BLaER1 (cell line): ENCODE data around the gene CAPRIN1.

ENCODE experiments used
- H3K27ac ChIP-seq: shearing (Covaris generic); formaldehyde crosslinking; 2 replicates; pipeline ENCODE4 v1.8.1; 2022
- H3K27me3 ChIP-seq: shearing (Covaris generic); formaldehyde crosslinking; 2 replicates; pipeline ENCODE4 v1.8.1; 2022
- H3K36me3 ChIP-seq: shearing (Covaris generic); formaldehyde crosslinking; 2 replicates; pipeline ENCODE4 v1.8.1; 2022
- H3K4me1 ChIP-seq: shearing (Covaris generic); formaldehyde crosslinking; 2 replicates; pipeline ENCODE4 v1.8.1; 2022
- H3K4me2 ChIP-seq: shearing (Covaris generic); formaldehyde crosslinking; 2 replicates; pipeline ENCODE4 v1.8.1; 2022
- H3K4me3 ChIP-seq: shearing (Covaris generic); formaldehyde crosslinking; 2 replicates; pipeline ENCODE4 v1.8.1; 2022
- H3K9ac ChIP-seq: shearing (Covaris generic); formaldehyde crosslinking; 2 replicates; pipeline ENCODE4 v1.8.1; 2022
- H3K9me3 ChIP-seq: shearing (Covaris generic); formaldehyde crosslinking; 2 replicates; pipeline ENCODE4 v1.8.1; 2022
- H4K20me1 ChIP-seq: shearing (Covaris generic); formaldehyde crosslinking; 2 replicates; pipeline ENCODE4 v1.8.1; 2022
- Cebpa-rat ChIP-seq: shearing (Covaris generic); IDR thresholded peaks from 2 replicates; pipeline ENCODE4 v1.8.1; 2022

Gene CAPRIN1, protein sequence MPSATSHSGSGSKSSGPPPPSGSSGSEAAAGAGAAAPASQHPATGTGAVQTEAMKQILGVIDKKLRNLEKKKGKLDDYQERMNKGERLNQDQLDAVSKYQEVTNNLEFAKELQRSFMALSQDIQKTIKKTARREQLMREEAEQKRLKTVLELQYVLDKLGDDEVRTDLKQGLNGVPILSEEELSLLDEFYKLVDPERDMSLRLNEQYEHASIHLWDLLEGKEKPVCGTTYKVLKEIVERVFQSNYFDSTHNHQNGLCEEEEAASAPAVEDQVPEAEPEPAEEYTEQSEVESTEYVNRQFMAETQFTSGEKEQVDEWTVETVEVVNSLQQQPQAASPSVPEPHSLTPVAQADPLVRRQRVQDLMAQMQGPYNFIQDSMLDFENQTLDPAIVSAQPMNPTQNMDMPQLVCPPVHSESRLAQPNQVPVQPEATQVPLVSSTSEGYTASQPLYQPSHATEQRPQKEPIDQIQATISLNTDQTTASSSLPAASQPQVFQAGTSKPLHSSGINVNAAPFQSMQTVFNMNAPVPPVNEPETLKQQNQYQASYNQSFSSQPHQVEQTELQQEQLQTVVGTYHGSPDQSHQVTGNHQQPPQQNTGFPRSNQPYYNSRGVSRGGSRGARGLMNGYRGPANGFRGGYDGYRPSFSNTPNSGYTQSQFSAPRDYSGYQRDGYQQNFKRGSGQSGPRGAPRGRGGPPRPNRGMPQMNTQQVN

DNA sequence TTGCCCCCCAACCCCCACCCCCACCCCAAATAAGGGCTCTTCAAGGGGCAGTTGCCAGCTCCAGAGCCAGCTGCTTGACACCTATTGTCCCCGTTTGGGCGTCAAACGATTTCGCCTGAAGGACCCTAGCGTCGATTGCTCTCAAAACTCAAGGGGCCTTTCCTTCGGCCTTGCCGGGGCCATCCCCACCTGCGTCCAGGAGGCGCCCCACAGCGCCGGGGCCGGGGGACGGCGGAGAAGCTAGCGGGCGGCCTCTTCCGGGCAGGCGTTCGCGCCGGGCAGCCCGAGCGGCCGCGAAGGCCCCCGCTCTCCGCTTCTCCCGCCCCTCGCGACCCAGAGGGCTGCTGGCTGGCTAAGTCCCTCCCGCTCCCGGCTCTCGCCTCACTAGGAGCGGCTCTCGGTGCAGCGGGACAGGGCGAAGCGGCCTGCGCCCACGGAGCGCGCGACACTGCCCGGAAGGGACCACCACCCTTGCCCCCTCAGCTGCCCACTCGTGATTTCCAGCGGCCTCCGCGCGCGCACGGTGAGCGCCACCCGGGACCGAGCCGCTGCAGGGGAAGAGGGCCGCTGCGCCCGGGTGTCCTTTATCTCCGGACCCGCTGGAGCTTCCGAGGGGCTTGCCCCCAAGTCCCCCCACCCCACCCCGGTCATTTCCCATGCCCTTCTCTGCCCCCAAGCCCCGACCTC, at the start of gene CAPRIN1:
Gene CAPRIN1 (plus strand): TSS at position 383 of the 687 bp plus-strand sequence. CDS start 690 bp downstream, outside the sequence.
- Histone ChIP-seq H3K27ac (peak within 1 kb of the TSS; percentile 100), H3K9ac (peak within 1 kb of the TSS; percentile 99), H3K27me3 (no peaks in the 10 kb centered on the region), H3K9me3 (no peaks in the 10 kb centered on the region), H3K4me3 (peak within 1 kb of the TSS; percentile 95), H3K4me2 (peak within 1 kb of the TSS; percentile 83), H3K4me1 (peaks cover 50% of the 10 kb centered on the region), H3K36me3 (peaks cover 23% of the 10 kb centered on the region), H4K20me1 (peaks cover 31% of the 10 kb centered on the region)
- no peak for TF ChIP-seq Cebpa-rat

DNA sequence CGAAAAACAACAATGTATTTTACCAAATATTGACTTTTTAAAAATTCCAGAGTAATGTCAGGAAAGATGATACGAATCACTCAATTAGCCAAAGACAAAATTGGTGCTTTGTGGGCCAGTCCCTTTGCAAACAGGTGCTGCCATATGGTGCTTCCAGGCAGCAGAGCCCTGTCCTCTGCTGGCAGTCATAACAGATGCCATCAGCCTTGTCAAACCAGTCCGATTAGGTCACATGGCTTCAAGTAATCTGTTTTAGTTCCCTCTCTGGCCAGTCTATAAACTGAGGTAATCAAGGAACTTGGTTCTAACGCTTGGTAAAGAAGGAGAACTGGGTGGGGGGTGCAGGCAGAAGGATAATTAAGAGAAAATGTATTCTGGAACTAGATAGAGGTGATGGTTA, 49.1 kb upstream of the CAPRIN1 start:
- no peak overlapping the region for H3K4me2 ChIP-seq
- no peak for TF ChIP-seq Cebpa-rat

DNA sequence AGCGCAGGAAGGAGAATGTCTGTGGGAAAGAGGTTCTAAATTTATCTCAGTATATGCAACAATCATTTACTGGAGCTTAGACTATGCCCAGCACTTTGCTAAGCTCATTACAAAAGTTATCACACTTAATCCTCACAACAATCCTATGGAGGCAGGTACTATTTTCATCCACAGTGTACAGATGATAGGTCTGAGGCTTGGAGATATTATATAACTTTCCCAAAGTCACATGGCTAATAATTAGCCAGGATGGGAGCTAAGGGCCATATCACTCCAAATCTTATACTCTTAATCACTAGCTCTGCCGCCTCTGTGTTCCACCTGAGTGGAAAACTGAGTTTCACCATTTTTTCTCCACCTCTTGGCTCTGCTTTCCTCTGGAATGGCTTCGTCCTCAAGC, 47.3 kb upstream of the CAPRIN1 start:
- H3K9ac ChIP-seq: no peak overlapping the region
- TF ChIP-seq Cebpa-rat: no peak

More for the DNA sequence above, 49.1 kb upstream of the CAPRIN1 start:
- Histone ChIP-seq H3K36me3 (no peaks in the 10 kb centered on the region), H3K9ac (no peak overlapping the region), H4K20me1 (no peaks in the 10 kb centered on the region), H3K4me1 (peaks cover 16% of the 10 kb centered on the region), H3K27ac (no peak overlapping the region), H3K9me3 (no peaks in the 10 kb centered on the region), H3K4me3 (no peak overlapping the region), H3K27me3 (no peaks in the 10 kb centered on the region)

DNA sequence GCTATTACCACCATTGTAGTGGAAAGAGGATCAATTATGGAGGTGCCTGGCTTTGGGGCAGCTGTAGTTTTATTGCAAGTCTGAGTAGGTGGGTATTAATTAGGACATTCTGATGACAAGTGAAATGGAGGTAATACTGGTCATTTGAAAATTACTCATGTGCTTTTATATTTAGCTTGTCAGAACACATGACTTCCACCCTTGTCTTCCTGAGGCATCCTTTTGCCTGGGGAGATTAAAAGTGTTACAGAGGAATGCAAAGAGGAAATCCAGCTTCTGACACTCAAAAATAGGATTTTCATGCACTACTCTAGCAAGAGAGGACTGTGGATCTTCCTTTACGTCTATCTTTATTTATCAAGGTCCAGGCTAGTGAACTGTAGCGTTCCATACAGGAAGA, 44.7 kb upstream of the CAPRIN1 start:
- Histone ChIP-seq H3K9ac (peak overlapping the region; percentile 58; the same call in 1 of the 2 replicates), H3K27me3 (no peaks in the 10 kb centered on the region), H3K4me2 (peak overlapping the region; percentile 89), H3K27ac (peak overlapping the region; percentile 55; the same call in 1 of the 2 replicates), H3K4me1 (peaks cover 22% of the 10 kb centered on the region), H3K4me3 (peak overlapping the region; percentile 35; the same call in 1 of the 2 replicates), H3K36me3 (no peaks in the 10 kb centered on the region), H4K20me1 (no peaks in the 10 kb centered on the region), H3K9me3 (no peaks in the 10 kb centered on the region)
- no peak for TF ChIP-seq Cebpa-rat

More for the DNA sequence above, 47.3 kb upstream of the CAPRIN1 start:
- Histone ChIP-seq H3K27ac (no peak overlapping the region), H3K4me1 (peaks cover 22% of the 10 kb centered on the region), H3K4me2 (no peak overlapping the region), H3K27me3 (no peaks in the 10 kb centered on the region), H4K20me1 (no peaks in the 10 kb centered on the region), H3K9me3 (no peaks in the 10 kb centered on the region), H3K4me3 (no peak overlapping the region), H3K36me3 (no peaks in the 10 kb centered on the region)

DNA sequence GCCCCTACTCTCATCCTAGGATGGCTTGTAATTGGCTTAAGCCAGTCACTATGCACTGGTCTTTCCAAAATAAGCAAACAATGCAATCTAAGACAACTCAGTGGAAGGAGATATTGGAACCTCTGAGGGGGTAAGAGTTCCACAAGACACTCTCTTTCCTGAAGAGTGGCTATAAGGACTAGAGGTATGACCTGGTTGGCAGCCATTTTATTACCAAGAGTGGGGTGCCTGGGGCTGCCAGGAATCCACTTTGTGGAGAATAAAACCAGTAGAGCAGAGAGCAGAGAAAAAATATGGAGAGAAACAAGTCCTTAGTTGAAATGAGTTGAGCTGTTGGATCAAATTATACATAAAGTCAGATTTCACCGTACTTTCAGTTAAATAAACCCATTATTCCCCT, 38.8 kb upstream of the CAPRIN1 start:
- Histone ChIP-seq H3K4me2 (no peak overlapping the region), H3K9me3 (no peaks in the 10 kb centered on the region), H3K27ac (no peak overlapping the region), H3K4me1 (peaks cover 10% of the 10 kb centered on the region), H3K36me3 (no peaks in the 10 kb centered on the region), H3K9ac (no peak overlapping the region), H4K20me1 (no peaks in the 10 kb centered on the region), H3K4me3 (no peak overlapping the region), H3K27me3 (no peaks in the 10 kb centered on the region)
- TF ChIP-seq Cebpa-rat: no peak

DNA sequence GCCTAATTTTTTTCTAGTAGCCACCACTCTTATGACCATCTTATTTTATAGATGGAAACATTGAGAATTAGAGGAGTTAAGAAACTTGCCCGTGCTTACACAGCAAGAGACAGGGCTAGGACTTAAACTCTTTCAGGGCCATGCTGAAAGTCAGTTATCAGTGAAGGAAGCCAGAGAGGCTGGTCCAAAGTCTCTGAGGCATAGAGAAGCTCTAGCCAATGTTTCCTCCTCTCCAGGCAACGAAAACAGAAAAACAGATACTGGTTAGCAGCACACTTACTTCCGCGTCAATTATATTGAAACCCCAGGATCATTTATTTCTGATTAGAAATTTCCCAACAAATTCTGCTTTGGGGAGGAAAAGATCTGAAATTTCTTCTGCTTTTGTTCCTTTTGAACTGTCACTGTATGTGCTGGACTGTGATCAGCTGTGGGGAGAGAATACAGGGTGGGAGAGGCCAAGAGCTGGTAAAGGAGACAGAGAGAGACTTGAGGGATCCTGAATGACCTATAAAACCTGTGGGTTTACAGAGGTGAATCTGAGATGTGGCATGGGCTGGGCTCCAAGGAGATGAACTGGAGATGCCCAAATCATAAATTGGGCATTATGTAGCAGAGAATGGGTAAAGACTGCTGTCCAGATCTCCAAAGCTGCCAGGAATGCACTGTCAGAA, 37.5 kb upstream of the CAPRIN1 start:
- H3K4me2 ChIP-seq: no peak overlapping the region
- no peaks in the 10 kb centered on the region for H4K20me1 ChIP-seq
- H3K27ac ChIP-seq: no peak overlapping the region
- H3K27me3 ChIP-seq: no peaks in the 10 kb centered on the region
- no peak overlapping the region for H3K4me3 ChIP-seq
- H3K9ac ChIP-seq: no peak overlapping the region
- TF ChIP-seq Cebpa-rat: no peak
- no peaks in the 10 kb centered on the region for H3K36me3 ChIP-seq
- H3K9me3 ChIP-seq: no peaks in the 10 kb centered on the region
- H3K4me1 ChIP-seq: peaks cover 4% of the 10 kb centered on the region; the same call in 1 of the 2 replicates

DNA sequence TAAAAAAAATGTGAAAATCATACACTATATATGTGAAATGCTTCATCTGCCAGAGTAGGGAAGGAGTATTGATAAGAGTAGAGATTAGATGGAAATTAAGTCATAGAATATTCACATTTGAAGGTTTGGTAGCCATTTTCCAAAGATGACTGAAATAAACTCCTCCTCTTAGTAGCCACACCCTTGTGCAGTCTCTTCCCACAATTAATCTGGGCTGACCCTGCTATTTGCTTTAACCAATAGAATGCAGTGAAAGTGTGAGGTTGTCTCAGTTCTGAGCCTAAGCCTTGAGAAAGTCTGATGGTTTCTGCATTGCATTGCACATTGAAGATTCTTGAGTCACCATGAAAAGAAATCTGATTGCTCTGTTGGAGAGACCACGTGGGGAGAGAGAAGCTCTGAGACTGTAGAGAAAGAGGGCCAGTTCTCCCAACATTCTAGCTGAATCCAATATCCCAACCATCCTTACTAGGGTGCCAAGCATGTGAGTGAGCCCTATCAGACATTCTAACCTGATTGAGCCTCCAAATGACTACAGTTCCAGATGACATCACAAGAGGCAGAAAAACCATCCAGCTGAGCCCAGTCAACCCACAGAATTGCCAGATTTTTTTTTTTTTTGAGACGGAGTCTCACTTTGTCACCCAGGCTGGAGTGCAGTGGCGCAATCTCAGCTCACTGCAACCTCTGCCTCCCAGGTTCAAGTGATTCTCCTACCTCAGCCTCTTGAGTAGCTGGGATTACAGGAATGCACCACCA, 29.4 kb upstream of the CAPRIN1 start:
- H3K36me3 ChIP-seq: no peaks in the 10 kb centered on the region
- peaks cover 10% of the 10 kb centered on the region for H3K9me3 ChIP-seq
- TF ChIP-seq Cebpa-rat: no peak
- peaks cover 4% of the 10 kb centered on the region; the same call in 1 of the 2 replicates for H3K4me1 ChIP-seq
- no peak overlapping the region for H3K4me2 ChIP-seq
- H4K20me1 ChIP-seq: no peaks in the 10 kb centered on the region
- no peaks in the 10 kb centered on the region for H3K27me3 ChIP-seq
- H3K9ac ChIP-seq: no peak overlapping the region
- H3K4me3 ChIP-seq: no peak overlapping the region
- H3K27ac ChIP-seq: no peak overlapping the region

DNA sequence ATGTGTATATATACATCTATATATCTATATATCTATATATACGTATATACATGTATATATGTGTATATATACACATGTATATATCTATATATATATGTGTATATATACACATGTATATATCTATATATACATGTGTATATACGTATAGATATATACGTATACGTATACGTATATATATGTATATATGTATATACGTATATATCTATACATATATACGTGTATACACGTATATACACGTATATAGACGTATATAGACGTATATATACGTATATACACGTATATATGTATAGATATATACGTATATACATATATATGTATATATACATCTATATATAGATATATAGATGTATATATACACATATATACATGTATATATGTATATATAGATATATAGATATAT, 25.1 kb upstream of the CAPRIN1 start:
- TF ChIP-seq Cebpa-rat: no peak
- Histone ChIP-seq H3K27ac (no peak overlapping the region), H3K27me3 (no peaks in the 10 kb centered on the region), H4K20me1 (no peaks in the 10 kb centered on the region), H3K4me3 (no peak overlapping the region), H3K36me3 (no peaks in the 10 kb centered on the region), H3K9me3 (peaks cover 10% of the 10 kb centered on the region), H3K4me2 (no peak overlapping the region), H3K4me1 (no peaks in the 10 kb centered on the region), H3K9ac (no peak overlapping the region)
